GM12878 (cell line): ENCODE data around the gene PSMB10. TPM values are rescaled to one million over a fixed set of nuclear protein-coding genes. Genes with fewer than 3 reads are reported as not detected.

ENCODE experiments used
- ATAC-seq: fragments of 200-7000 bp; cut with Tn5 transposase; 3 replicates; pipeline ENCODE4 v1.9.1; 2020; ENCODE audit warnings: mild to moderate bottlenecking, moderate library complexity
- BruUV-seq: library from RNA; stranded (reverse); fragments of 400-500 nt; replicated peaks from 2 replicates; lab custom pipeline; 2021; lab: Mats Ljungman, UMichigan
- CTCF ChIA-PET: fragments of 300-600 bp; sonication (Branson Sonifier 250); formaldehyde crosslinking; extraction: SDS; loops from one replicate; lab custom pipeline; 2021; ENCODE audit warnings: inconsistent platforms; lab: Yijun Ruan, JAX
- POLR2A ChIA-PET: fragments of 350-600 bp; formaldehyde crosslinking; extraction: SDS; loops from one replicate; lab custom pipeline; 2021; ENCODE audit warnings: inconsistent platforms; lab: Charles Lee
- RAD21 ChIA-PET: fragments of 300-600 bp; sonication (Branson Sonifier 250); formaldehyde crosslinking; loops from one replicate; lab custom pipeline; 2023; ENCODE audit warnings: antibody characterized with exemption; ENCODE audit not compliant: unreplicated experiment; lab: Charles Lee
- SMC1A ChIA-PET: fragments of 300-600 bp; sonication (Branson Sonifier 250); formaldehyde crosslinking; loops from one replicate; lab custom pipeline; 2023; ENCODE audit not compliant: unreplicated experiment, uncharacterized antibody; lab: Charles Lee
- DNase-seq: peaks from one replicate; pipeline ENCODE4 v3.0.0-alpha.2; 2011; ENCODE audit warnings: low read depth, low spot score
- FAIRE-seq: peaks from 3 replicates; lab custom pipeline; 2011; peaks lifted over from hg19 to GRCh38; lab: Jason Lieb, UNC
- H2AFZ ChIP-seq: 2 replicates; pipeline ENCODE4 v1.6.0; 2011; ENCODE audit warnings: low read depth, low read length, control low read depth; ENCODE audit not compliant: control insufficient read depth
- H3K27ac ChIP-seq: 2 replicates; pipeline ENCODE4 v1.5.1; 2011; ENCODE audit warnings: control low read depth; ENCODE audit not compliant: control insufficient read depth, insufficient read depth
- H3K27me3 ChIP-seq, 2 experiments: replicated peaks in 1 of 2; 2 replicates each; pipeline versions ENCODE4 v1.6.0 to v1.6.1; 2011; ENCODE audit warnings: low read length in 1 of 2; ENCODE audit not compliant: control insufficient read depth in 2 of 2, insufficient read depth in 2 of 2
- H3K36me3 ChIP-seq, 2 experiments: 2 replicates each; pipeline ENCODE4 v1.5.1; 2011; ENCODE audit warnings: low read length in 1 of 2; ENCODE audit not compliant: control insufficient read depth in 2 of 2, insufficient read depth in 2 of 2
- H3K4me1 ChIP-seq: 2 replicates; pipeline ENCODE4 v1.6.1; 2011; ENCODE audit warnings: mild to moderate bottlenecking, low read length, moderate library complexity, mixed read lengths; ENCODE audit not compliant: control insufficient read depth, insufficient read depth
- H3K4me2 ChIP-seq: 2 replicates; pipeline ENCODE4 v1.6.0; 2011; ENCODE audit warnings: control low read depth; ENCODE audit not compliant: control insufficient read depth, insufficient read depth
- H3K4me3 ChIP-seq: fragments of 200-600 bp; sonication (generic); 2 replicates; pipeline ENCODE4 v1.5.1; 2016
- H3K79me2 ChIP-seq: 2 replicates; pipeline ENCODE4 v1.6.0; 2011; ENCODE audit warnings: low read length; ENCODE audit not compliant: control insufficient read depth, insufficient read depth
- H3K9ac ChIP-seq: 2 replicates; pipeline ENCODE4 v1.8.0; 2011; ENCODE audit warnings: low read length, control low read depth, mixed read lengths; ENCODE audit not compliant: control insufficient read depth, insufficient read depth
- H3K9me3 ChIP-seq: replicated peaks from 3 replicates; pipeline ENCODE4 v1.5.1; 2011; ENCODE audit warnings: mild to moderate bottlenecking, low read length; ENCODE audit not compliant: control insufficient read depth, insufficient read depth
- H4K20me1 ChIP-seq: 2 replicates; pipeline ENCODE4 v1.6.0; 2011; ENCODE audit not compliant: control insufficient read depth, insufficient read depth
- POLR2AphosphoS5 ChIP-seq: IDR thresholded peaks from 2 replicates; pipeline ENCODE4 v1.6.1; 2011; ENCODE audit warnings: mild to moderate bottlenecking, low read length, inconsistent platforms
- SIN3A ChIP-seq: IDR thresholded peaks from 2 replicates; pipeline ENCODE4 v1.6.1; 2012; ENCODE audit warnings: low read depth, low read length, improper control_type of control experiment
- TARDBP ChIP-seq: IDR thresholded peaks from 2 replicates; pipeline ENCODE4 v1.6.1; 2016; ENCODE audit warnings: borderline replicate concordance
- WGBS: methylation state at CpG from one replicate; pipeline ENCODE4 v1.1.6; 2016; ENCODE audit warnings: low lambda C conversion rate; ENCODE audit not compliant: insufficient replicate concordance, insufficient coverage; ENCODE audit errors: missing lambda C conversion rate; 5-methylcytosine and 5-hydroxymethylcytosine counted together
- in situ Hi-C: fragments of 300-500 bp; cut with MboI; formaldehyde crosslinking; loops from 9 replicates; pipeline ENCODE4 v1.14.3; 2018; ENCODE audit warnings: mixed read lengths
- intact Hi-C: fragments of 100-400 bp; cut with micrococcal nuclease; formaldehyde crosslinking; loops from one replicate; pipeline ENCODE4 v1.14.2; 2022; ENCODE audit not compliant: unreplicated experiment
- polyA plus RNA-seq, 11 experiments: library from polyadenylated mRNA; depleted of rRNA in 4 of 11; unstranded in 6 of 11; stranded (reverse) in 5 of 11; fragments of >200 nt; fragmentation: Nextera tagmentation in 4 of 11; fragmentation: Illumina TruSeq in 1 of 11; extraction: Ambion mirVana in 4 of 11; extraction: Trizol in 1 of 11; gene quantifications; 1 replicate in 1 of 11; 2 replicates in 10 of 11; pipeline versions ENCODE4 v1.2.1 to v1.2.3, GENCODE V29; 2011 to 2016; ENCODE audit warnings: inconsistent platforms in 2 of 11, missing spikeins in 2 of 11, low read depth in 1 of 11
- total RNA-seq, 4 experiments: library from RNA; depleted of rRNA in 3 of 4; stranded (reverse); fragments of >200 nt in 3 of 4; fragmentation: Illumina TruSeq in 1 of 4; extraction: Trizol in 1 of 4; gene quantifications; 2 replicates each; pipeline versions ENCODE4 v1.2.1 to v1.2.3, GENCODE V29; 2013 to 2021
- TF ChIP-seq, protein P1 (sequence below): IDR thresholded peaks from 2 replicates; pipeline ENCODE4 v1.6.1; 2012; ENCODE audit warnings: low read length, inconsistent platforms

The PSMB10 gene
- total and polyA plus RNA-seq, 10 of the 15 experiments (the other 5 are each of a cell fraction or from before 2014, with no cell fraction given): 24.1 to 308 (median 151) TPM

DNA sequence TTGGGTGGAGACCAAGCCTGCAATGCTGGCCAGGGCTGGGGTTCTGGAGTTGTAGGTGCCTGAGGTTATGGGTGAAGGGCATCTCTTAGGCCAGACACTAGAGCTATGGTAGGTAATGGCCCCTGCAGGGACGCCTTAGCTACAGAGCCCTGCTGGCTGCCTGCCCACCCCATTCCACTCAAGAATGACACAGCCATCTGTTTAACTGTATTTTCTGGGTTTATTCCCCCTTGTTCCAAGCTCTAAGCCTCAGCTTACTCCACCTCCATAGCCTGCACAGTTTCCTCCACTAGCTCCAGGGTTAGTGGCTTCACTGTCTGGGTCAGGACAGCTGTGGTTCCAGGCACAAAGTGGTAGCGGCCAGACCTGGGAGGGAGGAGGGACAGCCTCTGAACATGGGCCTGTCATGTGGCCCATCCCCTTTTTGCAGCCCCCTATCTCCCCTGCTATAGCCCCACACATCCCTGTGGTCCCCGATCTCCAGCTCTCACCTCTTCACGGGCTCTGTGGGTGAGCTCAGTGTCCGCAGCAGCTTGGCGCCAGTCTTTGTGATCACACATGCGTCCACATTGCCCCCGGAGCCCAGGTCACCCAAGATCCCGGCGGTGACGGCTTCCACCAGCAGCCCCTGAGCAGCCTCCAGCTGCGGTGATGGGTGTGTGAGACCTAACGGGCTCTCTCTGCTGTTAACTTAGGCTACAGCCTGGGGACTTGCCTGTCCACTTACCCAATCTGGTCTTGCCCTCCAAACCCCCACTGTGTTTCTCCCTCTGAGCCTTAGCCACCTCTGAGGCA is 2.1 kb downstream of the PSMB10 start:
- Histone ChIP-seq H3K4me3 (peak overlapping the region; percentile 67), H3K36me3 (peaks cover 21 to 27% of the 10 kb centered on the region in 2 experiments), H3K9me3 (no peaks in the 10 kb centered on the region), H3K27ac (no peak overlapping the region), H3K4me2 (peak overlapping the region; percentile 81), H3K9ac (no peak overlapping the region), H3K79me2 (peaks cover 31% of the 10 kb centered on the region), H4K20me1 (no peaks in the 10 kb centered on the region), H3K4me1 (peaks cover 5% of the 10 kb centered on the region), H3K27me3 (no peaks in the 10 kb centered on the region), H2AFZ (no peak overlapping the region)
- WGBS: 95% methylated on average over 13 of the region's 13 CpGs
- in situ Hi-C loops: no loop called here
- POLR2A ChIA-PET: interaction anchor here (0.6 to 2.4 kb wide), 7 partner anchors 38 to 1835 kb away, joined by 3 to 7 read pairs (median 4); no protein-coding TSS in a partner anchor
- SMC1A ChIA-PET: interaction anchor here (0.6 to 1.2 kb wide), 5 partner anchors 31 to 131 kb away, joined by 3 to 4 read pairs (median 3); no protein-coding TSS in a partner anchor
- TF ChIP-seq POLR2AphosphoS5: 0 out of 2 replicates have a peak, but pooled peaks have one; percentile 15
- no peak for TF ChIP-seq SIN3A
- TF ChIP-seq, protein P1, sequence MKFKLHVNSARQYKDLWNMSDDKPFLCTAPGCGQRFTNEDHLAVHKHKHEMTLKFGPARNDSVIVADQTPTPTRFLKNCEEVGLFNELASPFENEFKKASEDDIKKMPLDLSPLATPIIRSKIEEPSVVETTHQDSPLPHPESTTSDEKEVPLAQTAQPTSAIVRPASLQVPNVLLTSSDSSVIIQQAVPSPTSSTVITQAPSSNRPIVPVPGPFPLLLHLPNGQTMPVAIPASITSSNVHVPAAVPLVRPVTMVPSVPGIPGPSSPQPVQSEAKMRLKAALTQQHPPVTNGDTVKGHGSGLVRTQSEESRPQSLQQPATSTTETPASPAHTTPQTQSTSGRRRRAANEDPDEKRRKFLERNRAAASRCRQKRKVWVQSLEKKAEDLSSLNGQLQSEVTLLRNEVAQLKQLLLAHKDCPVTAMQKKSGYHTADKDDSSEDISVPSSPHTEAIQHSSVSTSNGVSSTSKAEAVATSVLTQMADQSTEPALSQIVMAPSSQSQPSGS: no peak
- no peak for TF ChIP-seq TARDBP
- DNase-seq (no peak), FAIRE-seq (no peak), ATAC-seq (no peak)
- RAD21 ChIA-PET: interaction anchor here (1.0 kb wide), 1 partner anchor 88 kb away, joined by 3 read pairs; the partner anchor contains the start of gene NUTF2
- intact Hi-C loops: loop anchor here (5.0 kb wide), 1 partner anchor 108 kb away; no protein-coding TSS in a partner anchor
- no TSS peak for BruUV-seq
- CTCF ChIA-PET: interaction anchor here (0.7 to 3.5 kb wide), 8 partner anchors 51 to 413 kb away, joined by 3 to 15 read pairs (median 4); partner anchors contain the start of gene NRN1L
